Measurements from ENCODE around the gene MMP12. TPM values are rescaled to one million over a fixed set of nuclear protein-coding genes. Genes with fewer than 3 reads are reported as not detected.

The MMP12 gene
- total RNA-seq, 1 experiment from 2014 or later: not detected

DNA sequence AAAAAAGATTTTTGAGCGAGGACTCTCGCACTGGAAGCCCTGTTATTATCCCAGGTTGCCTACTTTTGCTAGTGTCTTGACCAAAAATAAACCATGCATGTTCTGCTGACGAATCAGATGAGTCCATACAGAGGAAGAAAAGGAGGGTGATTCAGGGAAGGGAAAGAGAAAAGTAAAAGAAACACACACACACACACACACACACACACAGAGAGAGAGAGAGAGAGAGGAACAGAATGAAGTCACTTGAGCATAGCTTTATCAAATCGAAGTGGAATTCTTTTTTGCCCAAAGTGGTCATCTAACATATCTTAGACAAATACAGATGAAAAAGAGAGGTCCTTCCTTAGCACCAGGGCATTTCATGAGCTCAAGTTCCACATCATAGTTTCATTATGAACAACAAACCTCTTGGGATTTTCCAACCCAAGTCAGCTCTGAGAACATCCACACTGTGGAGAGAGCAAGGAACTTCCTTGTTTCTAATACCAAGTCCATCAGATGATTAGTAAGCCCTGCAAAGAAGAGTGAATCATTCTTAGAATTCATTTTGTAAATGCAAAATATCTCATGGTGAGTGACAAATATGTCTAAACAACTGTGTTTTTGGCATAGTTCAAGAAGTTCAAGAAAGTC, 7.7 kb upstream of the MMP12 start:
- no peak overlapping the region for H3K14ac ChIP-seq (ENCODE audit: insufficient read depth, low read length)
- no CpG with 5 or more reads among the region's 4 CpGs for WGBS (ENCODE audit: extremely low coverage, insufficient read length, low lambda C conversion rate)

More for the DNA sequence above, 7.7 kb upstream of the MMP12 start:
- no peak for DNase-seq
- no peak overlapping the region for H4K8ac ChIP-seq (replicated peaks; ENCODE audit: insufficient read length, low read depth, low read length)
- no peaks in the 10 kb centered on the region for H3K23me2 ChIP-seq (ENCODE audit: insufficient read length, low read depth, low read length, poor library complexity, severe bottlenecking)
- H3K4ac ChIP-seq (ENCODE audit: low read depth, low read length): no peak overlapping the region
- H3K27ac ChIP-seq (ENCODE audit: insufficient read length, low read depth, low read length): no peak overlapping the region
- no peak overlapping the region for H2AFZ ChIP-seq (ENCODE audit: low read length)
- H3K79me1 ChIP-seq (ENCODE audit: insufficient read depth, low read depth, low read length, poor library complexity, severe bottlenecking): no peaks in the 10 kb centered on the region
- H3K18ac ChIP-seq (ENCODE audit: insufficient read length, low read depth, low read length): no peak overlapping the region
- H4K20me1 ChIP-seq (ENCODE audit: control insufficient read depth, insufficient read depth, insufficient read length): no peaks in the 10 kb centered on the region
- no peak overlapping the region for H2BK15ac ChIP-seq (ENCODE audit: low read depth, low read length)
- no peak overlapping the region for H3K4me2 ChIP-seq (ENCODE audit: insufficient read depth, insufficient read length, low read length)
- H3K79me2 ChIP-seq (ENCODE audit: insufficient read depth, low read length): no peaks in the 10 kb centered on the region
- H3K27me3 Mint-ChIP-seq (ENCODE audit: low read depth): no peaks in the 10 kb centered on the region
- H3K36me3 Mint-ChIP-seq (ENCODE audit: insufficient read depth in 1 of 3, low read depth in 3 of 3): no peaks in the 10 kb centered on the region
- TF ChIP-seq, protein P1, sequence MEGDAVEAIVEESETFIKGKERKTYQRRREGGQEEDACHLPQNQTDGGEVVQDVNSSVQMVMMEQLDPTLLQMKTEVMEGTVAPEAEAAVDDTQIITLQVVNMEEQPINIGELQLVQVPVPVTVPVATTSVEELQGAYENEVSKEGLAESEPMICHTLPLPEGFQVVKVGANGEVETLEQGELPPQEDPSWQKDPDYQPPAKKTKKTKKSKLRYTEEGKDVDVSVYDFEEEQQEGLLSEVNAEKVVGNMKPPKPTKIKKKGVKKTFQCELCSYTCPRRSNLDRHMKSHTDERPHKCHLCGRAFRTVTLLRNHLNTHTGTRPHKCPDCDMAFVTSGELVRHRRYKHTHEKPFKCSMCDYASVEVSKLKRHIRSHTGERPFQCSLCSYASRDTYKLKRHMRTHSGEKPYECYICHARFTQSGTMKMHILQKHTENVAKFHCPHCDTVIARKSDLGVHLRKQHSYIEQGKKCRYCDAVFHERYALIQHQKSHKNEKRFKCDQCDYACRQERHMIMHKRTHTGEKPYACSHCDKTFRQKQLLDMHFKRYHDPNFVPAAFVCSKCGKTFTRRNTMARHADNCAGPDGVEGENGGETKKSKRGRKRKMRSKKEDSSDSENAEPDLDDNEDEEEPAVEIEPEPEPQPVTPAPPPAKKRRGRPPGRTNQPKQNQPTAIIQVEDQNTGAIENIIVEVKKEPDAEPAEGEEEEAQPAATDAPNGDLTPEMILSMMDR (conservative IDR thresholded peaks at IDR 0.05): no peak
- no peak overlapping the region for H3K56ac ChIP-seq (ENCODE audit: insufficient read length, low read depth, low read length)
- 0 out of 7 replicates have a peak overlapping the region, but pooled peaks of 1 of the 3 experiments have one; percentile 87 for H3K27ac Mint-ChIP-seq
- no peaks in the 10 kb centered on the region for H3K9me3 Mint-ChIP-seq
- no peak overlapping the region for H2AK5ac ChIP-seq (ENCODE audit: insufficient read length, low read length)
- H3T11ph ChIP-seq (ENCODE audit: low read length): no peak overlapping the region
- no peak overlapping the region for H3K9ac ChIP-seq (ENCODE audit: extremely low read depth, insufficient read length, low read length)
- H4K91ac ChIP-seq (ENCODE audit: insufficient read length, low read depth, low read length): no peak overlapping the region
- H3K9me3 ChIP-seq (ENCODE audit: control insufficient read depth, low read depth, low read length): no peaks in the 10 kb centered on the region
- H3K23ac ChIP-seq (ENCODE audit: insufficient read length, low read depth, low read length): no peak overlapping the region
- H3K4me1 ChIP-seq (ENCODE audit: insufficient read depth, low read length): no peaks in the 10 kb centered on the region
- no peak overlapping the region for H2BK12ac ChIP-seq (ENCODE audit: insufficient read length, low read depth, low read length)
- no peaks in the 10 kb centered on the region for H3K27me3 ChIP-seq (ENCODE audit: insufficient read depth, low read length)
- H2BK120ac ChIP-seq (ENCODE audit: low read depth, low read length, poor library complexity, severe bottlenecking): no peak overlapping the region
- H2BK20ac ChIP-seq (ENCODE audit: low read depth, low read length, poor library complexity, severe bottlenecking): no peak overlapping the region
- no peaks in the 10 kb centered on the region for H3K4me1 Mint-ChIP-seq
- H3K4me3 Mint-ChIP-seq: no peak overlapping the region
- no peak overlapping the region for H4K5ac ChIP-seq (ENCODE audit: insufficient read length, low read depth, low read length)
- H2BK5ac ChIP-seq (ENCODE audit: insufficient read length, low read length): no peak overlapping the region
